Stomach (tissue), 9 donors: ENCODE data around the gene SH3BGRL. TPM values are rescaled to one million over a fixed set of nuclear protein-coding genes. Genes with fewer than 3 reads are reported as not detected.
"Not testable (repeated sequence)": the region's sequence is repeated elsewhere in the genome, so short reads cannot be mapped to it uniquely, and the experiment has no call there.

Experiments used
- DNase-seq, 2 donors: peaks; one replicate each; pipeline versions ENCODE4 v3.0.0 to v3.0.0-alpha.2; 2013 to 2019
- H3K27ac ChIP-seq, 5 donors: fragments of 200-600 bp in 4 of 5; sonication (generic) in 4 of 5; one replicate each; pipeline ENCODE4 v1.5.1; 2013 to 2019; ENCODE audit warnings: mild to moderate bottlenecking in 1 of 5, moderate library complexity in 1 of 5
- H3K27me3 ChIP-seq, 3 donors: fragments of 200-600 bp; sonication (generic); one replicate each; pipeline ENCODE4 v1.5.1; 2017 to 2019; ENCODE audit warnings: mixed run types in 1 of 3
- H3K36me3 ChIP-seq, 4 donors: fragments of 200-600 bp; sonication (generic); 1 replicate in 3 of 4; 2 replicates in 1 of 4; pipeline ENCODE4 v1.5.1; 2016 to 2019
- H3K4me1 ChIP-seq, 4 donors: fragments of 200-600 bp; sonication (generic); one replicate each; pipeline ENCODE4 v1.5.1; 2016 to 2019
- H3K4me3 ChIP-seq, 4 donors: fragments of 200-600 bp; sonication (generic) in 3 of 4; one replicate each; pipeline ENCODE4 v1.5.1; 2016 to 2019; ENCODE audit warnings: mild to moderate bottlenecking in 1 of 4
- H3K9me3 ChIP-seq, 4 donors: fragments of 200-600 bp; sonication (generic); one replicate each; pipeline ENCODE4 v1.5.1; 2016 to 2019
- EP300 ChIP-seq: sonication (generic); formaldehyde crosslinking; IDR thresholded peaks from one replicate; pipeline ENCODE4 v1.6.1; 2017; ENCODE audit warnings: antibody characterized with exemption
- POLR2A ChIP-seq, 4 donors: fragments of 450-650 bp; IDR thresholded peaks; one replicate each; pipeline ENCODE4 v1.6.1; 2016; ENCODE audit warnings: antibody characterized with exemption in 4 of 4, control low read depth in 2 of 4, mild to moderate bottlenecking in 1 of 4, moderate library complexity in 1 of 4
- POLR2AphosphoS5 ChIP-seq, 3 donors: sonication (generic); formaldehyde crosslinking; IDR thresholded peaks; one replicate each; pipeline ENCODE4 v1.6.1; 2016; ENCODE audit warnings: antibody characterized with exemption in 3 of 3
- WGBS, 5 donors: extraction: QIAGEN DNeasy Blood & Tissue Kit in 3 of 5; methylation state at CpG; one replicate each; pipeline versions ENCODE4 v1.1.5 to v1.1.7; 2013 to 2018; 5-methylcytosine and 5-hydroxymethylcytosine counted together
- intact Hi-C: fragments of 100-400 bp; cut with DNase I; formaldehyde crosslinking; loops from one replicate; pipeline ENCODE4 v1.15.1; 2023; ENCODE audit warnings: low total_unique reads
- polyA plus RNA-seq, 3 donors: library from polyadenylated mRNA; stranded (reverse); fragments of 200-250 nt; gene quantifications; one replicate each; pipeline ENCODE4 v1.2.3, GENCODE V29; 2013
- total RNA-seq, 5 donors: library from RNA; depleted of rRNA; stranded (reverse); fragments of >200 nt; gene quantifications; one replicate each; pipeline versions ENCODE4 v1.1.0 to v1.2.3, GENCODE V29; 2014 to 2016
- TF ChIP-seq, protein P1 (sequence below), 7 experiments: fragments of 450-650 bp in 4 of 7; fragments of 200-600 bp in 3 of 7; sonication (generic) in 3 of 7; IDR thresholded peaks; one replicate each; pipeline ENCODE4 v1.5.1; 2016 to 2019; ENCODE audit warnings: antibody characterized with exemption in 7 of 7, control low read depth in 2 of 7, mild to moderate bottlenecking in 1 of 7
- donor health status: healthy with polysubstance abuse.
- donor health status: Bipolar disorder and iron deficiency.
- donor health status: healthy.

The SH3BGRL gene
- total and polyA plus RNA-seq, 8 donors = 37.1 to 379 (median 110) TPM

DNA sequence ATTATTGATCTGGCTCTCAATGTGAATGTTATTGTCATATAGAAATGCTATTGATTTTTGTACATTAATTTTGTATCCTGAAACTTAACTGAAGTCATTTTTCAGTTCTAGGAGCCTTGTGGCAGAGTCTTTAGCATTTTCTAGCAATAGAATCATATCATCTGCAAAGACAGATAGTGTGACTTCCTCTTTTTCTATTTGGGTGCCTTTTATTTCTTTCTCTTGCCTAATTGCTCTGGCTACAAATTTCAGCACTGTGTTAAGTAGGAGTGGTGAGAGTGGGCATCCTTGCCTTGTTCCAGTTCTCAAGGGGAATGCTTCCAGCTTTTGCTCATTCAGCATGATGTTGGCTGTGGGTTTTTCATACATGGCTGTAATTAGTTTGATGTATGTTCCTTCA is 102.7 kb downstream of the SH3BGRL start:
- intact Hi-C loops = no loop called here
- H3K27me3 ChIP-seq = no peaks in the 10 kb centered on the region
- H3K9me3 ChIP-seq = no peaks in the 10 kb centered on the region
- DNase-seq = no peak
- no peaks in the 10 kb centered on the region for H3K4me1 ChIP-seq
- no peak overlapping the region for H3K4me3 ChIP-seq
- no peak for TF ChIP-seq POLR2A (IDR thresholded peaks at IDR 0.05)
- TF ChIP-seq, protein P1, sequence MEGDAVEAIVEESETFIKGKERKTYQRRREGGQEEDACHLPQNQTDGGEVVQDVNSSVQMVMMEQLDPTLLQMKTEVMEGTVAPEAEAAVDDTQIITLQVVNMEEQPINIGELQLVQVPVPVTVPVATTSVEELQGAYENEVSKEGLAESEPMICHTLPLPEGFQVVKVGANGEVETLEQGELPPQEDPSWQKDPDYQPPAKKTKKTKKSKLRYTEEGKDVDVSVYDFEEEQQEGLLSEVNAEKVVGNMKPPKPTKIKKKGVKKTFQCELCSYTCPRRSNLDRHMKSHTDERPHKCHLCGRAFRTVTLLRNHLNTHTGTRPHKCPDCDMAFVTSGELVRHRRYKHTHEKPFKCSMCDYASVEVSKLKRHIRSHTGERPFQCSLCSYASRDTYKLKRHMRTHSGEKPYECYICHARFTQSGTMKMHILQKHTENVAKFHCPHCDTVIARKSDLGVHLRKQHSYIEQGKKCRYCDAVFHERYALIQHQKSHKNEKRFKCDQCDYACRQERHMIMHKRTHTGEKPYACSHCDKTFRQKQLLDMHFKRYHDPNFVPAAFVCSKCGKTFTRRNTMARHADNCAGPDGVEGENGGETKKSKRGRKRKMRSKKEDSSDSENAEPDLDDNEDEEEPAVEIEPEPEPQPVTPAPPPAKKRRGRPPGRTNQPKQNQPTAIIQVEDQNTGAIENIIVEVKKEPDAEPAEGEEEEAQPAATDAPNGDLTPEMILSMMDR (IDR thresholded peaks at IDR 0.05) = no peak
- no peak for TF ChIP-seq EP300
- no peak for TF ChIP-seq POLR2AphosphoS5 (IDR thresholded peaks at IDR 0.05)
- no peak overlapping the region for H3K27ac ChIP-seq
- no peaks in the 10 kb centered on the region for H3K36me3 ChIP-seq

DNA sequence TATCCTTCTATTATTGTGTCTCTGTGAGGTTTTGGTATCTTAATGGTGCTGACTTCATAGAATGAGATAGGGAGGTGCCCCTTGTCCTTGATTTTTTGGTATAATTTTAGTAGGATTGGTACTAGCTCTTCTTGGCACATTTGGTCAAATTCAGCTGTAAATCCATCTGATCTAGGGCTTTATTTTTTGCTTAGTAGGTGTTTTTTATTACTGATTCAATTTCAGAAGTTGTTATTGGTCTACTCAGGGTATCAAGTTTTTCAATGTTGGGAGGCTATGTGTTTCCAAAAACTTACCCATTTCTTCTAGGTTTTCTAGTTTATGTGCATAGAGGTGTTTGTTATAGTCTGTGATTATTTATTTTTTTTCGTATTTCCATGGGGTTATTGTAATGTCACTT is 103.3 kb downstream of the SH3BGRL start:
- WGBS, 5 donors = 66 to 100% (median 91%) methylated on average over 1 of the region's 1 CpG
- DNase-seq = no peak
- Histone ChIP-seq H3K4me1 (no peaks in the 10 kb centered on the region), H3K9me3 (no peaks in the 10 kb centered on the region), H3K27me3 (no peaks in the 10 kb centered on the region), H3K4me3 (no peak overlapping the region), H3K27ac (no peak overlapping the region), H3K36me3 (no peaks in the 10 kb centered on the region)
- TF ChIP-seq EP300 (no peak), POLR2AphosphoS5 (IDR thresholded peaks at IDR 0.05) (no peak), POLR2A (IDR thresholded peaks at IDR 0.05) (no peak)
- TF ChIP-seq, protein P1 (IDR thresholded peaks at IDR 0.05) = no peak
- intact Hi-C loops = no loop called here

DNA sequence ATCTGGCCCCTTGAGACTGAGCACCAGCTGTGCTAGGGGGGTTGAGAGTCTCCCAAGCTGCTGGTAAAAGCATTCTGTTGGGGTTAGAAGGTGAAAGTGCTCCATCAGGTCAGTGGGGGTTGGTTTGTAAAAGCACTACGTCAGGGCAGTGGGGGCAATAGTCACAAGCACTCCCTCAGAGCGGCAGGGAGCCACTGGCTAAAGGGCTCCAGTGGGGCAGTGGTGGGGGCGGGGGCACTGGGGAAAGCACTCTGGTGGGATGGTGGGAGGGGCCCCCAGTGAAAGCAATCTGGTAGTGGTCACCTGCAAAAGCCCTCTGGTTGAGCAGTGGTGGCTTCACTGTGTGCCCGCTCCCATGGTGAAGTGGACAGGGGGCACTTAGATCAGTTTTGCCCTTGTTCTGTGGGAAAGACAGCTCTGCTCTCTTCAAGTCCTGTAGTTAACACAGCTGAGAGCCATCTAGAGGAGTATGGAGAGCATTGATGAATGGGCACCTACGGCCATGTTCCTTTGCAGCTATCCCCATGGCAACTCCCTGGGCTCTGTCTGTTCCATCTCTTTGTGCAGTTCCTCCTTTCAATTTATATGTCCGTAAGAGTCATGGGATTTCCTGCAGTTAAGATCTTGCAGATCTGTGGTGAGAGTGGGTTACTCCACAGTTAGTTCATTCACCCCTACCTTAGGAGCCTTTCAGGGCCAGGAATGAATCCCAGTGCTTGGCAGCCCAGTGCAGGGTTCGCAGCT is 106.4 kb downstream of the SH3BGRL start:
- Histone ChIP-seq H3K4me1 (no peaks in the 10 kb centered on the region), H3K27ac (no peak overlapping the region), H3K36me3 (no peaks in the 10 kb centered on the region), H3K4me3 (no peak overlapping the region), H3K9me3 (no peaks in the 10 kb centered on the region), H3K27me3 (no peaks in the 10 kb centered on the region)
- no peak for TF ChIP-seq POLR2A (IDR thresholded peaks at IDR 0.05)
- no peak for TF ChIP-seq POLR2AphosphoS5 (IDR thresholded peaks at IDR 0.05)
- TF ChIP-seq, protein P1 (IDR thresholded peaks at IDR 0.05) = no peak
- no peak for TF ChIP-seq EP300
- DNase-seq = no peak
- 77 to 96% (median 90%) methylated on average over 6 to 7 of the region's 7 CpGs for WGBS, 5 donors
- intact Hi-C loops = no loop called here

DNA sequence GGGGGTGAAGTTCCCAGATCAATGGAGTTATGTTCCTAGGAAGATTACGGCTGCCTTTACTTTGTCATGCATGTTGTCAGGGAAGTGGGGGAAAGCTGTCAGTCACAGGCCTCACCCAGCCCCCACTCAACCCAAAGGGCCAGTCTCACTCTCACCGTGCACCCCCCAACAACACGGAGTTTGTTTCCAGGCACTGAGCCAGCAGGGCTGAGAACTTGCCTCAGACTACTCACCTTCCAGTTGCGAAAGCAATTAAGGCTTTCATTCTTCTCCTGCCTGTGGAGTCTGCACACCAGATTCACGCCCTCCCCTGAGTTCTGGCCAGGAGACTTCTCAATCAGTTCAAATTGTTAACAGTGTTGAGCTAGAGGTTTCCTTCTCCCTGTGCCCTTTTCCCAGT is 114.3 kb downstream of the SH3BGRL start:
- H3K36me3 ChIP-seq = no peaks in the 10 kb centered on the region
- no peak overlapping the region for H3K27ac ChIP-seq
- intact Hi-C loops = no loop called here
- H3K4me3 ChIP-seq = no peak overlapping the region
- 74 to 94% (median 88%) methylated on average over 3 to 5 of the region's 5 CpGs for WGBS, 5 donors
- TF ChIP-seq POLR2AphosphoS5 (IDR thresholded peaks at IDR 0.05) (no peak), POLR2A (IDR thresholded peaks at IDR 0.05) (no peak)
- no peaks in the 10 kb centered on the region for H3K27me3 ChIP-seq
- H3K4me1 ChIP-seq = no peaks in the 10 kb centered on the region
- no peaks in the 10 kb centered on the region for H3K9me3 ChIP-seq
- DNase-seq = no peak

DNA sequence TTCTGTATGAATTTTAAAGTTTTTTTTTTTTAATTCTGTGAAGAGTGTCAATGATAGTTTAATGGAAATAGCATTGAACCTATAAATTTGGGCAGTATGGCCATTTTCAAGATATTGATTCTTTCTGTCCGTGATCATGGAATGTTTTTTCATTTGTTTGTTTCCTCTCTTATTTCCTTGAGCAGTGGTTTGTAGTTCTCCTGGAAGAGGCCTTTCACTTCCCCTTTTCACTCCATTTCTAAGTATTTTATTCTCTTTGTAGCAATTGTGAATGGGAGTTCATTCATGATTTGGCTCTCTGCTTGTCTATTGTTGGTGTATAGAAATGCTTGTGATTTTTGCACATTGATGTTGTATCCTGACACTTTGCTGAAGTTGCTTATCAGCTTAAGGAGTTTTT is 129.8 kb downstream of the SH3BGRL start:
- H3K36me3 ChIP-seq, DNase-seq, H3K9me3 ChIP-seq, H3K4me3 ChIP-seq, H3K27me3 ChIP-seq, intact Hi-C loops, H3K4me1 ChIP-seq, H3K27ac ChIP-seq: not testable (repeated sequence)
- 53 to 91% (median 60%) methylated on average over 1 of the region's 1 CpG for WGBS, 5 donors
